AG20443 (cell line): Measurements from ENCODE around the gene IL17C.

ENCODE experiments used
- DNase-seq: peaks from one replicate; pipeline ENCODE4 v3.0.0; 2012; ENCODE audit warnings: low spot score, mixed read lengths

IL17C gene

GRCh38 chr16:88627531-88628411, 10.6 kb upstream of the IL17C start:
- DNase-seq, result no peak

- peak; percentile 34 for DNase-seq
Measured at GRCh38 chr16:88628512-88628974, 9.8 kb upstream of the IL17C start.

GRCh38 chr16:88629835-88630234, 8.5 kb upstream of the IL17C start:
- DNase-seq, result no peak

GRCh38 chr16:88630433-88630832, 7.9 kb upstream of the IL17C start:
- no peak for DNase-seq

- no peak for DNase-seq
Measured at GRCh38 chr16:88630941-88631340, 7.4 kb upstream of the IL17C start.

GRCh38 chr16:88631384-88631783, 7.0 kb upstream of the IL17C start:
- DNase-seq, result no peak

GRCh38 chr16:88631920-88632586, 6.3 kb upstream of the IL17C start:
- no peak for DNase-seq

GRCh38 chr16:88632587-88632930, 5.8 kb upstream of the IL17C start:
- DNase-seq, result no peak

- DNase-seq, result peak; percentile 52
Measured at GRCh38 chr16:88633684-88634140, 4.7 kb upstream of the IL17C start.

- peak; percentile 80 for DNase-seq
Measured at GRCh38 chr16:88634141-88634993, 4.0 kb upstream of the IL17C start.

GRCh38 chr16:88634994-88635670, 3.2 kb upstream of the IL17C start:
- peak; percentile 28 for DNase-seq

- no peak for DNase-seq
Measured at GRCh38 chr16:88635671-88636319, 2.6 kb upstream of the IL17C start.

- no peak for DNase-seq
Measured at GRCh38 chr16:88636488-88637265, 1.7 kb upstream of the IL17C start.

- DNase-seq, result peak; percentile 72
Measured at GRCh38 chr16:88639231-88640038, 1.1 kb downstream of the IL17C start.

GRCh38 chr16:88640039-88640495, 1.7 kb downstream of the IL17C start:
- DNase-seq, result no peak

- no peak for DNase-seq
Measured at GRCh38 chr16:88640498-88641247, 2.3 kb downstream of the IL17C start.

GRCh38 chr16:88642881-88643643, 4.7 kb downstream of the IL17C start:
- no peak for DNase-seq

- DNase-seq, result no peak
Measured at GRCh38 chr16:88643644-88643932, 5.2 kb downstream of the IL17C start.
